Keratinocyte (primary cell): ENCODE measurements around the gene SAMD10.

Experiments
- EZH2 ChIP-seq: IDR thresholded peaks from one replicate; pipeline ENCODE4 v1.6.1; 2012; ENCODE audit warnings: inconsistent platforms, mild to moderate bottlenecking, low read length, moderate library complexity
- TF ChIP-seq, protein P1 (sequence below), 3 experiments: IDR thresholded peaks in 1 of 3; conservative IDR thresholded peaks in 1 of 3; optimal IDR thresholded peaks in 1 of 3; 2 replicates in 2 of 3; 3 replicates in 1 of 3; pipeline versions ENCODE3 to v1.5.1; 2011; ENCODE audit warnings: low read length in 3 of 3, mild to moderate bottlenecking in 3 of 3, moderate library complexity in 2 of 3, control low read depth in 1 of 3, inconsistent platforms in 1 of 3; ENCODE audit not compliant: insufficient read depth in 2 of 3; ENCODE audit errors: extremely low read depth in 1 of 3

- TF ChIP-seq, protein P1, sequence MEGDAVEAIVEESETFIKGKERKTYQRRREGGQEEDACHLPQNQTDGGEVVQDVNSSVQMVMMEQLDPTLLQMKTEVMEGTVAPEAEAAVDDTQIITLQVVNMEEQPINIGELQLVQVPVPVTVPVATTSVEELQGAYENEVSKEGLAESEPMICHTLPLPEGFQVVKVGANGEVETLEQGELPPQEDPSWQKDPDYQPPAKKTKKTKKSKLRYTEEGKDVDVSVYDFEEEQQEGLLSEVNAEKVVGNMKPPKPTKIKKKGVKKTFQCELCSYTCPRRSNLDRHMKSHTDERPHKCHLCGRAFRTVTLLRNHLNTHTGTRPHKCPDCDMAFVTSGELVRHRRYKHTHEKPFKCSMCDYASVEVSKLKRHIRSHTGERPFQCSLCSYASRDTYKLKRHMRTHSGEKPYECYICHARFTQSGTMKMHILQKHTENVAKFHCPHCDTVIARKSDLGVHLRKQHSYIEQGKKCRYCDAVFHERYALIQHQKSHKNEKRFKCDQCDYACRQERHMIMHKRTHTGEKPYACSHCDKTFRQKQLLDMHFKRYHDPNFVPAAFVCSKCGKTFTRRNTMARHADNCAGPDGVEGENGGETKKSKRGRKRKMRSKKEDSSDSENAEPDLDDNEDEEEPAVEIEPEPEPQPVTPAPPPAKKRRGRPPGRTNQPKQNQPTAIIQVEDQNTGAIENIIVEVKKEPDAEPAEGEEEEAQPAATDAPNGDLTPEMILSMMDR (optimal IDR thresholded peaks at IDR 0.05 in 1 of 3, IDR thresholded peaks at IDR 0.05 in 1 of 3, conservative IDR thresholded peaks at IDR 0.05 in 1 of 3; ENCODE audit: extremely low read depth in 1 of 3, insufficient read depth in 2 of 3, low read length in 3 of 3) = no peak
- TF ChIP-seq EZH2 = no peak
Measured at GRCh38 chr20:63955827-63956663, 23.4 kb downstream of the SAMD10 start, which contains the start of gene UCKL1.
